ENCODE results near the gene UGP2. TPM values are rescaled to one million over a fixed set of nuclear protein-coding genes. Genes with fewer than 3 reads are reported as not detected.

Gene UGP2
- total and polyA plus RNA-seq, 2 of the 4 experiments (the other 2 are of a cell fraction) = 45.0 to 58.8 TPM

DNA sequence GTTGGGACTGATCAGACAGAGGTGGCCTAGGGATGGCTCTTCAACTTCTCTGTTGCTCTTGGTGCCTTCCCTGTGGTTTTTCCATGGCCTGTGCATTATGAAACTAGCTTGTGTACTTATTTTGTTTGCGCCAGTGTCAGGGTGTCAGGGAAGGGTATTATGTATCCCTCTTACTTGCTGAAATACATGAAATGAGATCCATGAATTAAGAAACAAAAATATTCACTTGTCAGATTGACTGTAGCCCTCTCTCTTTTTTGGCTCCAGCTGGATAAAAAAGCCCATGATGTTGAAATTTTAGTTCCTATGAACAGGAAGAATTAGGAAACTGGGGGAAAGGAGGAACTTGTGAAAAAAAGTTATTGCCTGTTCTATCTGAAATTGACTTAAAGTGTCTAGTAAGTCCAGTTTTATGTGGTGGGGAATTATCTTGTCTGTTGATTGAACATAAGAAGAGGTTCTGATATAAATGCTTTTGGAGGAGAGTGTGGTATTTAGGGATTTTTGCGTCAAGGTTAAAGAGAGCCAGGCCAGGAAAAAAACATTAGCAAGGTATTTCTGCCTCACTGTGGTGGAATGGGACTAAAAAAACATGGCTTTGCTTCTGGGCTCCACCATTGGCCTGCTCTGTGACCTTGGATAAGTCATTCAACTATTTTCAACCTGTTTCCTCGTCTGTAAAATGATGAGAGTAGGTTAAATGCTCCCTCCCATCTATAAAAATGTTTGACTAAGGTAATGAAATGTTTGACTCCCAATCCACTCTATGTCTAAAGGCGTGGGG is 12.0 kb downstream of the UGP2 start:
- Histone ChIP-seq H2BK15ac (ENCODE audit: low read depth, low read length) (no peak overlapping the region), H2BK20ac (ENCODE audit: low read depth, low read length) (no peak overlapping the region), H2AFZ (replicated peaks; ENCODE audit: low read length, poor library complexity) (no peak overlapping the region), H3K18ac (ENCODE audit: low read depth, low read length) (no peak overlapping the region; the same call in 1 of the 2 replicates), H3K56ac (ENCODE audit: extremely low read depth, insufficient read depth, low read length) (no peak overlapping the region), H2BK120ac (ENCODE audit: low read depth, low read length) (no peak overlapping the region), H3K23ac (ENCODE audit: low read depth, low read length) (no peak overlapping the region), H3K9ac (ENCODE audit: low read depth, low read length) (no peak overlapping the region), H3K9me3 (ENCODE audit: control insufficient read depth, insufficient read depth, low read length) (no peaks in the 10 kb centered on the region), H3K4me2 (ENCODE audit: low read depth, low read length) (no peak overlapping the region), H2BK5ac (ENCODE audit: low read depth, low read length, poor library complexity, severe bottlenecking) (no peak overlapping the region), H4K5ac (ENCODE audit: low read depth, low read length) (no peak overlapping the region; the same call in 1 of the 2 replicates), H4K8ac (ENCODE audit: low read depth in 2 of 2, low read length in 2 of 2) (no peak overlapping the region), H3K36me3 (ENCODE audit: control insufficient read depth, insufficient read depth, low read length) (peaks cover 20% of the 10 kb centered on the region), H3K14ac (replicated peaks; ENCODE audit: low read depth, low read length) (no peak overlapping the region), H3K79me1 (ENCODE audit: low read depth in 1 of 2, low read length in 2 of 2) (peaks cover 27 to 62% of the 10 kb centered on the region in 2 experiments), H3K9me1 (ENCODE audit: insufficient read depth, low read length) (no peaks in the 10 kb centered on the region; the same call in 1 of the 2 replicates), H2AK9ac (replicated peaks; ENCODE audit: low read depth, low read length, poor library complexity) (no peak overlapping the region), H3K4ac (ENCODE audit: low read depth, low read length) (no peak overlapping the region), H2AK5ac (ENCODE audit: low read depth, low read length) (no peak overlapping the region), H3K4me1 (ENCODE audit: control insufficient read depth, insufficient read depth, low read length) (peaks cover 11% of the 10 kb centered on the region), H4K20me1 (ENCODE audit: insufficient read depth, low read length) (peaks cover 44% of the 10 kb centered on the region; the same call in 1 of the 2 replicates), H4K91ac (ENCODE audit: insufficient read depth, low read depth, low read length) (no peak overlapping the region), H3K27ac (ENCODE audit: insufficient read depth, low read length) (no peak overlapping the region), H3K27me3 (ENCODE audit: control insufficient read depth, insufficient read depth, low read length) (no peaks in the 10 kb centered on the region), H3K4me3 (ENCODE audit: insufficient read depth, low read depth, low read length) (no peak overlapping the region)
- in situ Hi-C loops (cut with MboI; ENCODE audit: low sequenced_read_pairs) = loop anchor here (10.0 kb wide), 2 partner anchors 159 to 249 kb away; no protein-coding TSS in a partner anchor
- DNase-seq (no peak), ATAC-seq (ENCODE audit: low read depth) (no peak)
- CTCF ChIA-PET = interaction anchor here (0.8 kb wide), 1 partner anchor 155 kb away, joined by 3 read pairs; no protein-coding TSS in a partner anchor
- 100% methylated on average over 1 of the region's 4 CpGs; no CpG with 5 or more reads in 1 of the 2 experiments for WGBS, 2 experiments (ENCODE audit: extremely low coverage in 2 of 2, insufficient read length in 1 of 2)
- intact Hi-C loops (cut with micrococcal nuclease) = no loop called here
- POLR2A ChIA-PET (ENCODE audit: unreplicated experiment) = no interaction called here
- BruUV-seq (replicated peaks) = no TSS peak
- dilution Hi-C loops (cut with HindIII; ENCODE audit: low sequenced_read_pairs, unreplicated experiment) = loop anchor here (25.0 kb wide), 1 partner anchor 166 kb away; no protein-coding TSS in a partner anchor
- TF ChIP-seq RFX5 (IDR thresholded peaks at IDR 0.05; ENCODE audit: low read depth, low read length) (no peak), CEBPB (IDR thresholded peaks at IDR 0.05; ENCODE audit: low read depth, low read length) (no peak), MXI1 (IDR thresholded peaks at IDR 0.05; ENCODE audit: borderline replicate concordance, low read depth, low read length) (no peak), MAZ (IDR thresholded peaks at IDR 0.05; ENCODE audit: borderline replicate concordance, low read depth, low read length) (no peak), MAFK (IDR thresholded peaks at IDR 0.05; ENCODE audit: low read depth, low read length) (no peak), SMC3 (IDR thresholded peaks at IDR 0.05; ENCODE audit: low read depth, low read length) (no peak), BHLHE40 (IDR thresholded peaks at IDR 0.05; ENCODE audit: low read depth, low read length) (no peak), RAD21 (IDR thresholded peaks at IDR 0.05; ENCODE audit: low read length) (no peak), POLR2A (IDR thresholded peaks at IDR 0.05; ENCODE audit: low read depth, low read length) (no peak), RCOR1 (IDR thresholded peaks at IDR 0.05; ENCODE audit: insufficient replicate concordance, low read length) (no peak), NFE2L2 (IDR thresholded peaks at IDR 0.05; ENCODE audit: low read depth, low read length) (no peak), FOS (IDR thresholded peaks at IDR 0.05; ENCODE audit: low read depth, low read length) (no peak)
- TF ChIP-seq, protein P1, sequence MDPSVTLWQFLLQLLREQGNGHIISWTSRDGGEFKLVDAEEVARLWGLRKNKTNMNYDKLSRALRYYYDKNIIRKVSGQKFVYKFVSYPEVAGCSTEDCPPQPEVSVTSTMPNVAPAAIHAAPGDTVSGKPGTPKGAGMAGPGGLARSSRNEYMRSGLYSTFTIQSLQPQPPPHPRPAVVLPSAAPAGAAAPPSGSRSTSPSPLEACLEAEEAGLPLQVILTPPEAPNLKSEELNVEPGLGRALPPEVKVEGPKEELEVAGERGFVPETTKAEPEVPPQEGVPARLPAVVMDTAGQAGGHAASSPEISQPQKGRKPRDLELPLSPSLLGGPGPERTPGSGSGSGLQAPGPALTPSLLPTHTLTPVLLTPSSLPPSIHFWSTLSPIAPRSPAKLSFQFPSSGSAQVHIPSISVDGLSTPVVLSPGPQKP (IDR thresholded peaks at IDR 0.05; ENCODE audit: borderline replicate concordance, low read depth, low read length) = no peak
- TF ChIP-seq, protein P2, sequence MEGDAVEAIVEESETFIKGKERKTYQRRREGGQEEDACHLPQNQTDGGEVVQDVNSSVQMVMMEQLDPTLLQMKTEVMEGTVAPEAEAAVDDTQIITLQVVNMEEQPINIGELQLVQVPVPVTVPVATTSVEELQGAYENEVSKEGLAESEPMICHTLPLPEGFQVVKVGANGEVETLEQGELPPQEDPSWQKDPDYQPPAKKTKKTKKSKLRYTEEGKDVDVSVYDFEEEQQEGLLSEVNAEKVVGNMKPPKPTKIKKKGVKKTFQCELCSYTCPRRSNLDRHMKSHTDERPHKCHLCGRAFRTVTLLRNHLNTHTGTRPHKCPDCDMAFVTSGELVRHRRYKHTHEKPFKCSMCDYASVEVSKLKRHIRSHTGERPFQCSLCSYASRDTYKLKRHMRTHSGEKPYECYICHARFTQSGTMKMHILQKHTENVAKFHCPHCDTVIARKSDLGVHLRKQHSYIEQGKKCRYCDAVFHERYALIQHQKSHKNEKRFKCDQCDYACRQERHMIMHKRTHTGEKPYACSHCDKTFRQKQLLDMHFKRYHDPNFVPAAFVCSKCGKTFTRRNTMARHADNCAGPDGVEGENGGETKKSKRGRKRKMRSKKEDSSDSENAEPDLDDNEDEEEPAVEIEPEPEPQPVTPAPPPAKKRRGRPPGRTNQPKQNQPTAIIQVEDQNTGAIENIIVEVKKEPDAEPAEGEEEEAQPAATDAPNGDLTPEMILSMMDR (conservative IDR thresholded peaks at IDR 0.05; ENCODE audit: low read depth, low read length) = no peak
